Cortex of kidney (tissue), 1 donor: Measurements from ENCODE around the gene PNPLA7.
"Not testable (repeated sequence)": the region's sequence is repeated elsewhere in the genome, so short reads cannot be mapped to it uniquely, and the experiment has no call there.

ENCODE experiments used
- DNase-seq: peaks from one replicate; lab custom pipeline; 2025; lab: John Stamatoyannopoulos, UW

Gene PNPLA7

GRCh38 chr9:137575364-137575715 lies 25.1 kb upstream of the PNPLA7 start:
- no peak for DNase-seq

GRCh38 chr9:137574192-137574591 lies 24.0 kb upstream of the PNPLA7 start:
- no peak for DNase-seq

- DNase-seq = no peak
Measured at GRCh38 chr9:137570566-137570965, 20.4 kb upstream of the PNPLA7 start.

- no peak for DNase-seq
Measured at GRCh38 chr9:137569609-137570203, 19.5 kb upstream of the PNPLA7 start.

- DNase-seq = not testable (repeated sequence)
Measured at GRCh38 chr9:137568445-137568844, 18.2 kb upstream of the PNPLA7 start.

- no peak for DNase-seq
Measured at GRCh38 chr9:137564817-137565411, 14.7 kb upstream of the PNPLA7 start.

GRCh38 chr9:137564134-137564533 lies 13.9 kb upstream of the PNPLA7 start:
- DNase-seq = no peak

- DNase-seq = no peak
Measured at GRCh38 chr9:137558127-137558526, 7.9 kb upstream of the PNPLA7 start.

GRCh38 chr9:137556069-137556838 lies 6.1 kb upstream of the PNPLA7 start:
- no peak for DNase-seq

GRCh38 chr9:137555179-137555578 lies 5.0 kb upstream of the PNPLA7 start:
- no peak for DNase-seq

GRCh38 chr9:137554349-137554748 lies 4.1 kb upstream of the PNPLA7 start:
- no peak for DNase-seq

GRCh38 chr9:137553654-137554053 lies 3.5 kb upstream of the PNPLA7 start:
- DNase-seq = not testable (repeated sequence)

- no peak for DNase-seq
Measured at GRCh38 chr9:137552022-137552768, 2.0 kb upstream of the PNPLA7 start.

- DNase-seq = peak; percentile 63
Measured at GRCh38 chr9:137551264-137552021, 1.2 kb upstream of the PNPLA7 start, which contains the start of gene MRPL41. MRPL41 (plus strand) TSS chr9:137551879; CDS start chr9:137552082, 203 bp downstream.

- not testable (repeated sequence) for DNase-seq
Measured at GRCh38 chr9:137550958-137551263, 709 bp upstream of the PNPLA7 start.

- DNase-seq = no peak
Measured at GRCh38 chr9:137547687-137548543, 2.3 kb downstream of the PNPLA7 start.

- no peak for DNase-seq
Measured at GRCh38 chr9:137545123-137545522, 5.1 kb downstream of the PNPLA7 start.

GRCh38 chr9:137544176-137544760 lies 5.9 kb downstream of the PNPLA7 start:
- DNase-seq = no peak

GRCh38 chr9:137543237-137543963 lies 6.8 kb downstream of the PNPLA7 start:
- no peak for DNase-seq

- DNase-seq = no peak
Measured at GRCh38 chr9:137542486-137542885, 7.7 kb downstream of the PNPLA7 start.
